C1 segment of cervical spinal cord (tissue), 14 donors: Measurements from ENCODE around the gene THOC7.

Experiments
- DNase-seq, 14 donors: peaks; one replicate each; lab custom pipeline; 2025; lab: John Stamatoyannopoulos, UW

Gene THOC7

GRCh38 chr3:63863150-63864007 is at the start of gene THOC7, which contains the start of gene ATXN7:
TSS of gene THOC7 (minus strand) at chr3:63863805. CDS start at chr3:63863790, 15 bp downstream.
TSS of gene ATXN7 (plus strand) at chr3:63863867. CDS start at chr3:63912599, 48,732 bp downstream.
- peak in 10 of 14 donors; percentile 28 to 73 (median 49) for DNase-seq

GRCh38 chr3:63912768-63913588 is 49.4 kb upstream of the THOC7 start:
- DNase-seq = peak in 6 of 14 donors; percentile 18 to 66 (median 60)

GRCh38 chr3:63911873-63912767 is 48.5 kb upstream of the THOC7 start, which contains the start of gene SCAANT1:
TSS of gene SCAANT1 (minus strand) at chr3:63912383.
- DNase-seq = peak; percentile 37 to 90 (median 76)

- DNase-seq = peak in 1 of 14 donors; percentile 28
These were observed 47.9 kb upstream of the THOC7 start for GRCh38 chr3:63911509-63911872.

GRCh38 chr3:63910891-63911290 is 47.3 kb upstream of the THOC7 start:
- DNase-seq = no peak

GRCh38 chr3:63910001-63910400 is 46.4 kb upstream of the THOC7 start:
- DNase-seq = no peak

- no peak for DNase-seq
These were observed 45.8 kb upstream of the THOC7 start for GRCh38 chr3:63909431-63909830.

GRCh38 chr3:63908776-63909175 is 45.2 kb upstream of the THOC7 start:
- DNase-seq = no peak

GRCh38 chr3:63908081-63908736 is 44.6 kb upstream of the THOC7 start:
- DNase-seq = no peak

GRCh38 chr3:63905731-63906620 is 42.4 kb upstream of the THOC7 start:
- no peak for DNase-seq

GRCh38 chr3:63900459-63900858 is 36.9 kb upstream of the THOC7 start:
- DNase-seq = no peak

GRCh38 chr3:63900010-63900409 is 36.4 kb upstream of the THOC7 start:
- no peak for DNase-seq

GRCh38 chr3:63896332-63897030 is 32.9 kb upstream of the THOC7 start:
- DNase-seq = no peak

- DNase-seq = no peak
These were observed 32.0 kb upstream of the THOC7 start for GRCh38 chr3:63895422-63896189.

GRCh38 chr3:63892773-63893352 is 29.3 kb upstream of the THOC7 start:
- no peak for DNase-seq

GRCh38 chr3:63891518-63891917 is 27.9 kb upstream of the THOC7 start:
- no peak for DNase-seq

- peak in 1 of 14 donors; percentile 15 for DNase-seq
These were observed 23.3 kb upstream of the THOC7 start for GRCh38 chr3:63886858-63887257.

GRCh38 chr3:63880653-63881052 is 17.0 kb upstream of the THOC7 start:
- no peak for DNase-seq
